Measurements from ENCODE around the gene MTA3.
"Not testable (repeated sequence)": the region's sequence is repeated elsewhere in the genome, so short reads cannot be mapped to it uniquely, and the experiment has no call there.

Gene MTA3

DNA sequence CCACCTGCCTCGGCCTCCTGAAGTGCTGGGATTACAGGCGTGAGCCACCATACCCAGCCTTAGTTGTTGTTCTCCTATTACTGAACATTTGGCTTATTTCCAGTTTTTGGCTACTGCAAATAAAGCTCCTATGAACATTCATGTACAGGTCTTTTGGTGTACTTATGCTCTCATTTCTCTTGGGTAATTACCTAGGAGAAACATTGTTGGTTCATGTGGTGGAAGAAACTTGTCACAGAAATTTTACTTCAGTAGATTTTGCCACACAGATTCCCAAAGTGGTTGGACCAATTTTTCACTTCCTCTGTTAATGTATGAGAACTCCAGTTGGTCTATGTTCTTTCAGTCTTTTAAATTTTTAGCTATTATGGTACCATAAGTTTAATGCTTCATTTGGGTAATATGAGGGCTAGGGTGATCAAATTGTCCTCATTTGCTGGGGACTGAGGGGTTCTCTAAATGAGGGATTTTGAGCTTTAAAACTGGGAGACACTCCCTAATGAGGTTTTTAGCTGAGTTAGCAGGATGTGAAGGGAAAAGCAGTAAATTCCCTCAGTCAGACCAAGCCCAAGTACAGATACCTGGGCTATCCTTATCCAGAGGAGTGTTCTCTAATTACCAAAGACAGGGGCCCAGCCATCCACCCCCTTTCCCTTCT lies 33.9 kb downstream of the MTA3 start:
- Mint-ChIP-seq H3K9me3 (no peaks in the 10 kb centered on the region), H3K27me3 (no peaks in the 10 kb centered on the region), H3K4me3 (no peak overlapping the region), H3K27ac (ENCODE audit: low read depth) (no peak overlapping the region), H3K36me3 (ENCODE audit: insufficient read depth) (peaks cover 2% of the 10 kb centered on the region), H3K4me1 (no peaks in the 10 kb centered on the region)
- DNase-seq (ENCODE audit: low spot score in 2 of 2) (no peak), ATAC-seq (replicated peaks; ENCODE audit: extremely low read depth, poor library complexity, severe bottlenecking) (no peak)

- no peak overlapping the region for H3K4me3 Mint-ChIP-seq
- H3K4me1 Mint-ChIP-seq: peaks cover 1% of the 10 kb centered on the region
- no peak overlapping the region for H3K27ac Mint-ChIP-seq (ENCODE audit: low read depth)
Observed at GRCh38 chr2:42602876-42603219, 34.4 kb downstream of the MTA3 start.

GRCh38 chr2:42604341-42604867 lies 36.0 kb downstream of the MTA3 start:
- H3K4me3 Mint-ChIP-seq; H3K36me3 Mint-ChIP-seq (ENCODE audit: insufficient read depth); DNase-seq (ENCODE audit: low spot score in 2 of 2); H3K9me3 Mint-ChIP-seq; H3K4me1 Mint-ChIP-seq; ATAC-seq (replicated peaks; ENCODE audit: extremely low read depth, poor library complexity, severe bottlenecking); H3K27ac Mint-ChIP-seq (ENCODE audit: low read depth); H3K27me3 Mint-ChIP-seq: not testable (repeated sequence)

More at GRCh38 chr2:42602876-42603219, 34.4 kb downstream of the MTA3 start:
- no peak for DNase-seq (ENCODE audit: low spot score in 2 of 2)
- no peak for ATAC-seq (replicated peaks; ENCODE audit: extremely low read depth, poor library complexity, severe bottlenecking)
- Mint-ChIP-seq H3K36me3 (ENCODE audit: insufficient read depth) (peaks cover 2% of the 10 kb centered on the region), H3K9me3 (no peaks in the 10 kb centered on the region), H3K27me3 (no peaks in the 10 kb centered on the region)

DNA sequence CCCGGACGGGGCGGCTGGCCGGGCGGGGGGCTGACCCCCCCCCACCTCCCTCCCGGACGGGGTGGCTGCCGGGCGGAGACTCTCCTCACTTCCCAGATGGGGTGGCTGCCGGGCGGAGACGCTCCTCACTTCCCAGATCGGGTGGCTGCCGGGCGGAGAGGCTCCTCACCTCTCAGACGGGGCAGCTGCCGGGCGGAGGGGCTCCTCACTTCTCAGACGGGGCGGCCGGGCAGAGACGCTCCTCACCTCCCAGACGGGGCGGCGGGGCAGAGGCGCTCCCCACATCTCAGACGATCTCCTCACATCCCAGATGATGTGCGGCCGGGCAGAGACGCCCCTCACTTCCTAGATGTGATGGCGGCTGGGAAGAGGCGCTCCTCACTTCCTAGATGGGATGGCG lies 37.7 kb downstream of the MTA3 start:
- H3K27me3 Mint-ChIP-seq; H3K36me3 Mint-ChIP-seq (ENCODE audit: insufficient read depth); ATAC-seq (replicated peaks; ENCODE audit: extremely low read depth, poor library complexity, severe bottlenecking); H3K4me3 Mint-ChIP-seq; H3K27ac Mint-ChIP-seq (ENCODE audit: low read depth); DNase-seq (ENCODE audit: low spot score in 2 of 2); H3K9me3 Mint-ChIP-seq; H3K4me1 Mint-ChIP-seq: not testable (repeated sequence)

DNA sequence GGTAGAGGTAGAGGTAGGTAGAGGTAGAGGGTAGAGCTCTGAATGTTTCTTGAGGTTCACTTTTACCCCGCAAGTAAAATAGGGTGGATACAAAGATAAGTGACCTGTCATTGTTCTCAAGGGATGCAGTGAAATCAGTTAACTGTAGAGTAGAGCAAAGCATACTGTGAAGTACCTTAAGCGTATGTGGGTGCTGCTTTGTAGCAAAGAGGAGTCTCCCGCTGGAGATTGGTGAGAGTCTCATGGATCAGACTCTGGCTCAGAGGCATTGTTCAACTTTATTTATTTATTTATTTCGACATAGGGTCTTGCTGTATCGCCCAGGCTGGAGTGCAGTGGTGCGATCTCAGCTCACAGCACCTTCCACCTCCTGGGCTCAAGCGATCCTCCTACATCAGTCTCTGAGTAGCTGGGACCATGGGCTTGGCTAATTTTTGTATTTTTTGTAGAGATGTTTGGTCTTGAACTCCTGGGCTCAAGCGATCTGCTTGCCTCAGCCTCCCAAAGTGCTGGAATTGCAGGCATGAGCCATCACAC lies 38.7 kb downstream of the MTA3 start:
- no peak for ATAC-seq (replicated peaks; ENCODE audit: extremely low read depth, poor library complexity, severe bottlenecking)

DNA sequence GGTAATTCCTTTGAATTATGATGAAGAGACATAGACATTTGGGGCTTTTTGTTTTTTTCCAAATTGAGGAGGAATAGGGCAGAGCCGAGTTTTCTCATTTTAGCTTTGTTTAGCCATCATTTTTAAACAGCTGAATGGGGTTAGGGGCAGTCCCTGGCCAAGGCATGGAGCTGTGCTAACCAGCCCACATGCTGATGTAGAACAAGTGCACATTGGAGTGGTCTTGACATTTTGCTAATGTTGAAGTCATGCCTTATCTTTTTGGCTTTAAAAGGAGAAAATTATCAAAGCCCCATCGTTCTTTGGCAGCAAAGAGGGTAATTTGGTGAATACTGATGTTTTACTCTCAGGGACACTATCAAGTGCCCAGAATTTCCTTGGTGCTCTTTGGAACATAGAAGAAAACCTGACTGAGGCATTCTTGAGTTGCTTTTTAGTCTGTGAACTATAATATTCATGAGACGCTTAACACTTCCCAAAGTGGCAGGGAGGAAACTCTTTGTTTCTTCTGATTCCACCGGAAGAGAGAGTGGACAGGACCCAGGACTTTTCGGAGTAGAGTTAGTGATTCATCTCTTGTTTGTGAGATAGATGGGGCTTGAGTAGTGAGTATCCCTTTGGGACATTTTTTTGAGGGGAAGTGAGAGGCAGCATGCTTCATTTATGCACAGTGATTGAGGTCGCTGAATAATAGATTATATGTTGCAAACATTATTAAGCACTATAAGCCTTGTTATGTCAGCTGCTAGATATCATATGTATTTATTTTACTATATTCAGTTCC lies 45.0 kb downstream of the MTA3 start:
- no peaks in the 10 kb centered on the region for H3K27me3 Mint-ChIP-seq
- no peaks in the 10 kb centered on the region for H3K9me3 Mint-ChIP-seq
- H3K27ac Mint-ChIP-seq (ENCODE audit: low read depth): no peak overlapping the region
- no peaks in the 10 kb centered on the region for H3K4me1 Mint-ChIP-seq
- H3K36me3 Mint-ChIP-seq (ENCODE audit: insufficient read depth): peaks cover 9% of the 10 kb centered on the region
- DNase-seq (ENCODE audit: low spot score in 2 of 2) (no peak), ATAC-seq (replicated peaks; ENCODE audit: extremely low read depth, poor library complexity, severe bottlenecking) (no peak)
- H3K4me3 Mint-ChIP-seq: no peak overlapping the region

More for the DNA sequence above, 38.7 kb downstream of the MTA3 start:
- peaks cover 5% of the 10 kb centered on the region for H3K4me1 Mint-ChIP-seq
- H3K36me3 Mint-ChIP-seq (ENCODE audit: insufficient read depth): peaks cover 8% of the 10 kb centered on the region
- H3K27me3 Mint-ChIP-seq: no peaks in the 10 kb centered on the region
- no peak overlapping the region for H3K4me3 Mint-ChIP-seq
- H3K27ac Mint-ChIP-seq (ENCODE audit: low read depth): no peak overlapping the region
- DNase-seq (ENCODE audit: low spot score in 2 of 2): no peak
- no peaks in the 10 kb centered on the region for H3K9me3 Mint-ChIP-seq

- Mint-ChIP-seq H3K36me3 (ENCODE audit: insufficient read depth) (peaks cover 9% of the 10 kb centered on the region), H3K4me3 (no peak overlapping the region), H3K9me3 (no peaks in the 10 kb centered on the region), H3K27me3 (no peaks in the 10 kb centered on the region), H3K27ac (ENCODE audit: low read depth) (no peak overlapping the region), H3K4me1 (no peaks in the 10 kb centered on the region)
- no peak for ATAC-seq (replicated peaks; ENCODE audit: extremely low read depth, poor library complexity, severe bottlenecking)
- DNase-seq (ENCODE audit: low spot score in 2 of 2): no peak
Observed at GRCh38 chr2:42614838-42615237, 46.4 kb downstream of the MTA3 start.

DNA sequence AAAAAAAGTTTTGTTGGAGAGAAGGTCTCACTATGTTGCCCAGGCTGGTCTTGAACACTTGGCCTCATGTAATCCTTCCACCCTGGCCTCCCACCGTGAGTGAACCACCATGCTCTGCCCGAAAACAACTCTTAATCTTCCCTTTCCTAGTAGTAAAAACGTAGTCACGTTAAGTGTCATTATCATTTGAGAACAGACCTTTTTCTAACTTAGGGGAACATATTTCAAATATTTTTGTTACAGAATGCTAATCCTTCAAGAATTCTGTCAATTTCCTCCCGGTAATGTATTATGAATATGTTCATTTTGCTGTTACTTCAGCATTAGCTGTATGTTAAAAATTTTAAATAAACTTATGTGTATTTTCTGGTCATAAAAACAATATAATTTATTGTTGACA lies 49.7 kb downstream of the MTA3 start:
- no peak overlapping the region for H3K27ac Mint-ChIP-seq (ENCODE audit: low read depth)

DNA sequence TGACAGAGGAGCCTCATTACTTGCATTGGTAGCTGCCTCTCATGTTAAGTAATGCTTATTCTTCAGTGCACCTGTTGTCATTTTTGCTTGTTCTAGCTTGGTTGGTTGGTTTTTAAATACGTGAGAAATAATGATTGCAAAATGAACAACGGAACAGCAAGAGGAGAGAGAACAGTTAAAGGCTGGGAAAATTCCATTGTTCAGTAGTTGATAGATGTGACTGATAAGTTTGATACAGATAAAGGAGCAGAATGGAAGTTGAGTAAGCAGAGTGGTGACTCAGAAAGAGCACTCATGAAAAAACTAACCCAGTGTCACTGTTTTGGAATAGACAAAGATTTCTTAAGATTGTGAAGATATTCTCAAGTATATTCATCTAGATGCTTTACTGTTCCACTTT lies 50.5 kb downstream of the MTA3 start:
- H3K4me1 Mint-ChIP-seq: no peaks in the 10 kb centered on the region

More for the DNA sequence above, 49.7 kb downstream of the MTA3 start:
- no peaks in the 10 kb centered on the region for H3K27me3 Mint-ChIP-seq
- H3K4me3 Mint-ChIP-seq: no peak overlapping the region
- H3K9me3 Mint-ChIP-seq: no peaks in the 10 kb centered on the region
- no peak for ATAC-seq (replicated peaks; ENCODE audit: extremely low read depth, poor library complexity, severe bottlenecking)
- no peak for DNase-seq (ENCODE audit: low spot score in 2 of 2)
- peaks cover 3% of the 10 kb centered on the region for H3K36me3 Mint-ChIP-seq (ENCODE audit: insufficient read depth)
- no peaks in the 10 kb centered on the region for H3K4me1 Mint-ChIP-seq

GRCh38 chr2:42621626-42622025 lies 53.2 kb downstream of the MTA3 start:
- H3K4me3 Mint-ChIP-seq; DNase-seq (ENCODE audit: low spot score in 2 of 2); H3K36me3 Mint-ChIP-seq (ENCODE audit: insufficient read depth); H3K27ac Mint-ChIP-seq (ENCODE audit: low read depth); H3K4me1 Mint-ChIP-seq; ATAC-seq (replicated peaks; ENCODE audit: extremely low read depth, poor library complexity, severe bottlenecking); H3K27me3 Mint-ChIP-seq; H3K9me3 Mint-ChIP-seq: not testable (repeated sequence)

More for the DNA sequence above, 50.5 kb downstream of the MTA3 start:
- ATAC-seq (replicated peaks; ENCODE audit: extremely low read depth, poor library complexity, severe bottlenecking): no peak
- Mint-ChIP-seq H3K27me3 (no peaks in the 10 kb centered on the region), H3K36me3 (ENCODE audit: insufficient read depth) (peaks cover 6% of the 10 kb centered on the region), H3K27ac (ENCODE audit: low read depth) (peak overlapping the region; percentile 4), H3K4me3 (no peak overlapping the region), H3K9me3 (no peaks in the 10 kb centered on the region)
- no peak for DNase-seq (ENCODE audit: low spot score in 2 of 2)

GRCh38 chr2:42622943-42623676 lies 54.7 kb downstream of the MTA3 start:
- Mint-ChIP-seq H3K9me3 (no peaks in the 10 kb centered on the region), H3K36me3 (ENCODE audit: insufficient read depth) (peaks cover 5% of the 10 kb centered on the region), H3K27me3 (no peaks in the 10 kb centered on the region), H3K4me1 (no peaks in the 10 kb centered on the region), H3K4me3 (no peak overlapping the region), H3K27ac (ENCODE audit: low read depth) (no peak overlapping the region)
- ATAC-seq (replicated peaks; ENCODE audit: extremely low read depth, poor library complexity, severe bottlenecking) (no peak), DNase-seq (ENCODE audit: low spot score in 2 of 2) (no peak)

DNA sequence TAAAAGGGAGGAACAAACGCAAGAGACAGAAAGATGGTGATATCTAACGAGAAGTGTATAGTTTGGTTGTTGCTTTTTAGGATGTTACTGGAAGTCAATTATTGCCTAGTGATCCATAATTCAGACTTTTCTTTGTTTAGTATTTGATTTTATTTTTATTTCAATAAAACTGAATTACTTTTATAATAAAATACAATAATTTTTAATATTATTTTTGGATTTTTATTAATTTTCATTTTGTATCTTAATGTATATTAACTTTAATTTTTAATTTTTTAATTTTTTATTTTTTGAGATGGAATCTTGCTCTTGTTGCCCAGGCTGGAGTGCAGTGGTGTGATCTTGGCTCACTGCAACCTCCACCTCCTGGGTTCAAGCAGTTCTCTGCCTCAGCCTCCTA lies 55.6 kb downstream of the MTA3 start:
- ATAC-seq (replicated peaks; ENCODE audit: extremely low read depth, poor library complexity, severe bottlenecking) (no peak), DNase-seq (ENCODE audit: low spot score in 2 of 2) (no peak)
- H3K27me3 Mint-ChIP-seq: no peaks in the 10 kb centered on the region
- H3K4me1 Mint-ChIP-seq: no peaks in the 10 kb centered on the region
- no peak overlapping the region for H3K27ac Mint-ChIP-seq (ENCODE audit: low read depth)
- H3K36me3 Mint-ChIP-seq (ENCODE audit: insufficient read depth): peaks cover 5% of the 10 kb centered on the region
- no peak overlapping the region for H3K4me3 Mint-ChIP-seq
- H3K9me3 Mint-ChIP-seq: no peaks in the 10 kb centered on the region
